SKM-1 treated with dmso at 0.1 percent for 144 hours (cell line): ENCODE data around the gene KLHL11.

Experiments used
- DNase-seq: peaks from one replicate; lab custom pipeline; 2025; ENCODE audit not compliant: unreplicated experiment; lab: John Stamatoyannopoulos, UW

Gene KLHL11

GRCh38 chr17:41812381-41813151, 52.7 kb downstream of the KLHL11 start, which contains the start of gene FKBP10:
TSS of gene FKBP10 (plus strand) at chr17:41813004. CDS start at chr17:41813035, 31 bp downstream.
- DNase-seq, result no peak

DNA sequence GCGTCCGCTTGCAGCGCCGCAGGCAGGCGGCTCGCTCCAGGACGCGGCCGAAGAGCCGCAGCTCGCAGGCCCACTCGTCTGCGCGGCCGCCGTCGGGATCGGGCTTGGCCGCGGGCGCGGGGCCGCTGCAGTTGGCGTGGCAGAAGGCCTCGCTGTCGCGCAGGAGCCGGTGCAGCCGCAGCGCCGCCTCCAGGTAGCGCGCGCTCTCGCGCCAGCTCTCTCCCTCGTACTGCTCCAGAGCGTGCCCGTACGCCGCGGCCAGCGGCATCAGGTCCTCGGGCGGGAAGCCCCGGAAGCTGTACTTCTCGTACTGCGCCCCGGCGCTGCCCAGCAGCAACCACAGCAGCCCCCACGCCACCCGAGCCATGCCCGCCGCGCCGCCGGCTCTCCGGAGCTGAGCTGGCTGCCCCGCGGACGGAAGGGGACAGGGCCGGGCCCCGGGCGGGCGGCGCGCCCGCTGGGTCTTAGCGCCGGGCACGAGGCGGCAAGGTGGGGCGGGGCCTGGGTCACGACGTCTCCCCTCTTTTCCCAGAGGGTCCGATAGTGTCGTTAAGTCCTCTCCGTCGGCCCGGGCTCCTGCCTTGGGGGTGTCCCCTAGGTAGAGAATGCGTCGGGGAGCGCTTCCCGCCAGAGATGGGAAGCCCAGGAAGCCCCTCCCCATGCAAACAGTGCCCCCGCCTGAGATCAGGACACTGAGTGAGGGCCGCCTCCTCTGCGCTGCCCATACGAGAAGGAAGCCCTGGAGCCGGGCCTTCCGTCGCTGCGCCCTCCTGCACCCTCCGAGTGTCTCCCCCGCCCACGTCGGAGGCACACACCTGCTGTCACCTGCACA, 53.5 kb downstream of the KLHL11 start, which contains the start of gene P3H4:
Gene P3H4 (minus strand): TSS at position 401 of the 832 bp plus-strand sequence. CDS start 34 bp downstream, at position 367.
- peak; percentile 77 for DNase-seq

- DNase-seq, result no peak
These were observed 54.3 kb downstream of the KLHL11 start for GRCh38 chr17:41810659-41811548.

GRCh38 chr17:41806685-41807445, 58.4 kb downstream of the KLHL11 start:
- no peak for DNase-seq
